GM10266 (cell line): ENCODE measurements around the gene TKFC.
A peak's percentile ranks its signal among the peaks of the same experiment; 100 is the strongest.

Experiments used
- DNase-seq: peaks from one replicate; pipeline ENCODE4 v3.0.0; 2012; ENCODE audit errors: extremely low spot score
- TF ChIP-seq, protein P1 (sequence below): IDR thresholded peaks from 2 replicates; pipeline ENCODE4 v1.5.1; 2012; ENCODE audit warnings: mild to moderate bottlenecking, low read depth; ENCODE audit not compliant: control insufficient read depth, insufficient read depth; ENCODE audit errors: missing control alignments

TKFC gene, protein sequence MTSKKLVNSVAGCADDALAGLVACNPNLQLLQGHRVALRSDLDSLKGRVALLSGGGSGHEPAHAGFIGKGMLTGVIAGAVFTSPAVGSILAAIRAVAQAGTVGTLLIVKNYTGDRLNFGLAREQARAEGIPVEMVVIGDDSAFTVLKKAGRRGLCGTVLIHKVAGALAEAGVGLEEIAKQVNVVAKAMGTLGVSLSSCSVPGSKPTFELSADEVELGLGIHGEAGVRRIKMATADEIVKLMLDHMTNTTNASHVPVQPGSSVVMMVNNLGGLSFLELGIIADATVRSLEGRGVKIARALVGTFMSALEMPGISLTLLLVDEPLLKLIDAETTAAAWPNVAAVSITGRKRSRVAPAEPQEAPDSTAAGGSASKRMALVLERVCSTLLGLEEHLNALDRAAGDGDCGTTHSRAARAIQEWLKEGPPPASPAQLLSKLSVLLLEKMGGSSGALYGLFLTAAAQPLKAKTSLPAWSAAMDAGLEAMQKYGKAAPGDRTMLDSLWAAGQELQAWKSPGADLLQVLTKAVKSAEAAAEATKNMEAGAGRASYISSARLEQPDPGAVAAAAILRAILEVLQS

DNA sequence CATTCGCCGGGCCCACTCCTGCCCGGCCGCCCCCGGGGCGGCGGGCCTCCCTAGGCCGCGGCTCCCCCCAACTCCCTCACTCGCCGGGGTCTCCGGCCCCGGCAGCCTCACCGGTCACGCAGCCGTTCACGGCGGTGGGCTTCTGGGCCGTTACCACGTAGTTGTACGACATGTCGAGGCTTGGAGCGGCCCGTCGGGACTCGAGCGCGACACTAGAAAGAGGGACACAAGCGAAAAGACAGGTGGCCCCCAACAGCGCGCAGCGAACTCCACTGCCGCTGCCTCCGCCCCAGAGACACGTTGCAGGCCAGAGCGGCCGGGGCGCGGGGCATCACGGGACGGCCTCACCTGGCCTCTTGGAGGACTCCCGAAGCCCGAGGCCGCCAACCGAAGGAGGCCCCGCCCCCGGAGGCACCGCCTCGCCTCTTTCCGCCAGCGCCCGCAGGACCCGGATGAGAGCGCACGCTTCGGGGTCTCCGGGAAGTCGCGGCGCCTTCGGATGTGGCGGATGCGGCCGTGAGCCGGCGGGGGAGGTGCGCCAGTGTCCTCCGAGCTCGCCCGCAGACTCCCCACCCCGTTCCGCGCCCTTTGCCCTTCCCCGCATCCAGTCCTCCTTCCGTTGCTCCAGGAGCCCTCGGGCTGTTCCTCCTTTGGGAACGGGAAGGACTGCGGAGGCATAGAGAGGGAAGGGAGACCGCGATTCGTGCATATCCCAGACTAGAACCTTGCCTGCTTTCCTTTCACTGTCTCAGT, at the start of gene TKFC, which contains the start of gene DDB1:
Gene TKFC, plus strand, starts transcription at position 432 of the 753 bp plus-strand sequence. CDS start 1,501 bp downstream, outside the sequence.
Gene DDB1, minus strand, starts transcription at position 309 of the 753 bp plus-strand sequence. Its CDS starts 137 bp downstream, at position 172.
- DNase-seq = peak; percentile 98
- TF ChIP-seq, protein P1, sequence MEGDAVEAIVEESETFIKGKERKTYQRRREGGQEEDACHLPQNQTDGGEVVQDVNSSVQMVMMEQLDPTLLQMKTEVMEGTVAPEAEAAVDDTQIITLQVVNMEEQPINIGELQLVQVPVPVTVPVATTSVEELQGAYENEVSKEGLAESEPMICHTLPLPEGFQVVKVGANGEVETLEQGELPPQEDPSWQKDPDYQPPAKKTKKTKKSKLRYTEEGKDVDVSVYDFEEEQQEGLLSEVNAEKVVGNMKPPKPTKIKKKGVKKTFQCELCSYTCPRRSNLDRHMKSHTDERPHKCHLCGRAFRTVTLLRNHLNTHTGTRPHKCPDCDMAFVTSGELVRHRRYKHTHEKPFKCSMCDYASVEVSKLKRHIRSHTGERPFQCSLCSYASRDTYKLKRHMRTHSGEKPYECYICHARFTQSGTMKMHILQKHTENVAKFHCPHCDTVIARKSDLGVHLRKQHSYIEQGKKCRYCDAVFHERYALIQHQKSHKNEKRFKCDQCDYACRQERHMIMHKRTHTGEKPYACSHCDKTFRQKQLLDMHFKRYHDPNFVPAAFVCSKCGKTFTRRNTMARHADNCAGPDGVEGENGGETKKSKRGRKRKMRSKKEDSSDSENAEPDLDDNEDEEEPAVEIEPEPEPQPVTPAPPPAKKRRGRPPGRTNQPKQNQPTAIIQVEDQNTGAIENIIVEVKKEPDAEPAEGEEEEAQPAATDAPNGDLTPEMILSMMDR = no peak

GRCh38 chr11:61283613-61284012, 49.4 kb upstream of the TKFC start:
- TF ChIP-seq, protein P1 = no peak
- no peak for DNase-seq

DNA sequence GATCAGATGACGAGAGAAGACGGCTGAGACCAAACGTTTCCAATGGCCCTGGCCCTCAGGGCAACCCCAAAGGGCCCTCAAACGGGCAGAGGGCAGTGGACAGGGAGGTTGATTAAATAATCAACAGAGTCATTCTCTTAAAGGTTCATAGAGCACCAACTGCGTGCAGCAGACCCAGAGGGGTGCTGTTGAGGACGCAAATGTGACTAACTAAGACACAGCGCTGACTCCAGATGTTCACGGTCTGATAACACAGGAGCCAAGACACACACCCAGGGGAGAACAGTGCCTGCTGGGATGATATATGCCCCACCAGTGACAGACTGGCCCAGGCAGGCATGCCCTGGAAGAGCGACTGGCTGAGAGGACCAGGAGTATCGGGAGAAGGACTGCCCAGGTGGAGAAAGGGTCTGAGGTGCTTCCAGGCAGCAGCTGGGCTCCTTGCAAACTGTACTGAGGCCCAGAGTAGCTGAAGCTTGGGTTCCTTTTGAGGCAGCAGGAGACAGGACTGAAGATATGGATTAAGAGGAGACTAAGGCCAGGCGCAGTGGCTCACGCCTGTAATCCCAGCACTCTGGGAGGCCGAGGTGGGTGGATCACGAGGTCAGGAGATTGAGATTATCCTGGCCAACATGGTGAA, 45.6 kb upstream of the TKFC start:
- no peak for DNase-seq
- TF ChIP-seq, protein P1 = no peak

GRCh38 chr11:61290905-61291690, 41.9 kb upstream of the TKFC start:
- TF ChIP-seq, protein P1 = peak; percentile 25
- no peak for DNase-seq

DNA sequence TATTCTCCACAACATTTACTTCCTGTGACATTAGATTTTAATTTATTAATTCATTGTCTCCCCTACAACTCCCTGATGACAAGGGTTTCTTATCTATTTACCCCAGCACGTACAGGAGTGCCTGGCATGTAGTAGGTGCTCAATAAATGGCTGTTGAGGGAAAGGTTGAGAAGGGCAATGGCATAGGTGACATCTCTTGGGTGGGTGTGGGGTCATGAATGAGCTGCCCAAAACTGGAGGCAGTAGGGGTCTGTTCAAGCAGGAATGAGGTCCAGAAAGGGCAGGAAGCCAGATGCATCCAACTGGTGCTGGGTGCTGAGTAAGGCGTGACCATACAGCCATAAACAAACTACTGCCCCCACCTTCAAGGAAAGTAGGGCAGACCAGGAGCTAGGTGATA, 40.7 kb upstream of the TKFC start:
- TF ChIP-seq, protein P1 = no peak
- DNase-seq = no peak

DNA sequence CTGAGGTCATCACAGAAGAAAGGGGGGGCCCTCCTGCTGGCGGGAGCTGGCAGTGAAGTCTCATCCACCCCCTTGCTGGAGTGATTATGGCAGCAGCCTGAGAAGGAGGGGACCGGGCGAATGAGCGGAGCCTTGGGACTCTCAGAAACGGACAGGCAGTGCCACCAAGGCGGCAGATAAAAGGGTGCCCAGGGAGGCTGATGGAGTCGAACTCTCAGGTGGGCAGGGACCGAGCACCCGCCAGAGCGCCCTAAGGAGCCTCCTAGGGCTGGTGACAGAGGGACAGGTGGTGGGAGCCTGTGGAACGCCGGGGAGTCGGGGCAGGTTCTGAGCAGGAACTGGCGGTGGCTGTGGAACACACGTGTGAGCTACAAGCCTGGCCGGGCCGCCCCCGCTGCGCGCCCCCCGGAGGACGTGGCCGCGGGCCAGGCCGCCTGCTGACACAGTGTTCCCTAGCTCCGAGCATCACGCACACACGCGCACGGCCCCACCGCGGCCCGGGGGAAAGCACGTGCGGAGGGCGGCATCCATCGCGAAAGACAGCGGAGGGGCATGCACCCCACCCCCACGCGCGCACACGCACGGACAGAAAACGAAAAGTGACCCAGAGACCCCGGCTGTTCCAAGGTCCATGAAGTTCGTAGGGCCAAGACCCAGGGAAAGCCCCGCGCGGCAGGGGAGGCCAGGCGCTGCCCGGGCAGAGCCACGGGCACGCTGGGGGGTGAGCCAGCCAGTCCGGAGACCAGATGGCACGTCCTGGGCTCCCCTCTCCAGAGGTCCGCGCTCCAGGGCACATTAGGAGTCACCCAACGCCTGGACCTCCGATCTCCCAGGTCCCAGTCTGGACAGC, 38.9 kb upstream of the TKFC start:
- TF ChIP-seq, protein P1 = no peak
- DNase-seq = peak; percentile 76
